Loucy (cell line): ENCODE measurements around the gene C7.

Experiments used
- H2AFZ ChIP-seq: fragments of 200-600 bp; sonication (generic); 2 replicates; pipeline ENCODE4 v1.6.0; 2016; ENCODE audit warnings: antibody characterized with exemption, mild to moderate bottlenecking, low read length, moderate library complexity
- H3F3A ChIP-seq: fragments of 200-600 bp; 2 replicates; pipeline ENCODE4 v1.6.0; 2016; ENCODE audit warnings: antibody characterized with exemption, low read depth, mild to moderate bottlenecking
- H3K27me3 ChIP-seq: fragments of 200-600 bp; sonication (generic); 2 replicates; pipeline ENCODE4 v1.6.1; 2014; ENCODE audit warnings: low read length, mild to moderate bottlenecking; ENCODE audit not compliant: insufficient read depth, poor library complexity, severe bottlenecking
- H3K36me3 ChIP-seq: fragments of 200-600 bp; sonication (generic); 2 replicates; pipeline ENCODE4 v1.6.1; 2016; ENCODE audit warnings: low read length; ENCODE audit not compliant: insufficient read depth
- H3K4me1 ChIP-seq: fragments of 200-600 bp; sonication (generic); 2 replicates; pipeline ENCODE4 v1.5.1; 2014; ENCODE audit warnings: low read length, mild to moderate bottlenecking; ENCODE audit not compliant: insufficient read depth, poor library complexity, severe bottlenecking
- H3K4me2 ChIP-seq: fragments of 200-600 bp; sonication (generic); 2 replicates; pipeline ENCODE4 v1.6.0; 2014; ENCODE audit warnings: antibody characterized with exemption, low read length, low read depth, mild to moderate bottlenecking; ENCODE audit not compliant: poor library complexity, severe bottlenecking
- H3K4me3 ChIP-seq: fragments of 200-600 bp; sonication (generic); 2 replicates; pipeline ENCODE4 v1.5.1; 2014; ENCODE audit warnings: low read length, mild to moderate bottlenecking, mixed read lengths; ENCODE audit not compliant: poor library complexity, severe bottlenecking
- H3K79me2 ChIP-seq: fragments of 200-600 bp; sonication (generic); 2 replicates; pipeline ENCODE4 v1.6.1; 2014; ENCODE audit warnings: low read length; ENCODE audit not compliant: insufficient read depth
- H3K9ac ChIP-seq: fragments of 200-600 bp; sonication (generic); 2 replicates; pipeline ENCODE4 v1.6.0; 2014; ENCODE audit warnings: mild to moderate bottlenecking, low read depth, low read length, moderate library complexity; ENCODE audit not compliant: poor library complexity, severe bottlenecking
- H3K9me2 ChIP-seq: fragments of 200-600 bp; sonication (generic); replicated peaks from 2 replicates; pipeline ENCODE4 v1.6.1; 2016; ENCODE audit warnings: low read depth, low read length, mixed read lengths
- H3K9me3 ChIP-seq: fragments of 200-600 bp; sonication (generic); 2 replicates; pipeline ENCODE4 v1.6.1; 2014; ENCODE audit warnings: mild to moderate bottlenecking, antibody characterized with exemption, low read length, low read depth; ENCODE audit not compliant: insufficient read depth
- H4K20me1 ChIP-seq: fragments of 200-600 bp; sonication (generic); 2 replicates; pipeline ENCODE4 v1.6.0; 2014; ENCODE audit warnings: antibody characterized with exemption, low read length, mild to moderate bottlenecking; ENCODE audit not compliant: insufficient read depth, poor library complexity, severe bottlenecking
- CTCF ChIP-seq: fragments of 200-600 bp; sonication (generic); conservative IDR thresholded peaks from 2 replicates; pipeline ENCODE4 v1.5.1; 2014; ENCODE audit warnings: mild to moderate bottlenecking, antibody characterized with exemption, low read length
- EZH2phosphoT487 ChIP-seq: fragments of 200-600 bp; IDR thresholded peaks from 2 replicates; pipeline ENCODE4 v1.6.1; 2018; ENCODE audit warnings: antibody characterized with exemption, mild to moderate bottlenecking, moderate library complexity, borderline replicate concordance

C7 gene

GRCh38 chr5:40904994-40905306 lies 4.3 kb upstream of the C7 start:
- TF ChIP-seq CTCF = no peak; the same call in 1 of the 2 replicates
- TF ChIP-seq EZH2phosphoT487 = no peak

GRCh38 chr5:40906351-40906751 lies 2.9 kb upstream of the C7 start:
- Histone ChIP-seq H3K36me3 (no peaks in the 10 kb centered on the region), H4K20me1 (no peaks in the 10 kb centered on the region), H3K4me1 (no peaks in the 10 kb centered on the region), H2AFZ (no peak overlapping the region), H3K9ac (no peak overlapping the region), H3K79me2 (no peaks in the 10 kb centered on the region), H3K27me3 (no peaks in the 10 kb centered on the region), H3K9me2 (no peaks in the 10 kb centered on the region), H3K4me3 (no peak overlapping the region), H3K9me3 (no peaks in the 10 kb centered on the region), H3K4me2 (no peak overlapping the region), H3F3A (no peaks in the 10 kb centered on the region)
- TF ChIP-seq EZH2phosphoT487 (no peak), CTCF (no peak)

More at GRCh38 chr5:40904994-40905306, 4.3 kb upstream of the C7 start:
- Histone ChIP-seq H3K9me3 (no peaks in the 10 kb centered on the region), H2AFZ (no peak overlapping the region), H3K4me2 (no peak overlapping the region), H3K79me2 (no peaks in the 10 kb centered on the region), H4K20me1 (no peaks in the 10 kb centered on the region), H3K4me1 (no peaks in the 10 kb centered on the region), H3K36me3 (no peaks in the 10 kb centered on the region), H3F3A (no peaks in the 10 kb centered on the region), H3K27me3 (no peaks in the 10 kb centered on the region), H3K9me2 (no peaks in the 10 kb centered on the region), H3K9ac (no peak overlapping the region), H3K4me3 (no peak overlapping the region)

- H3K27me3 ChIP-seq = no peaks in the 10 kb centered on the region
- no peaks in the 10 kb centered on the region for H3K9me3 ChIP-seq
- H3K79me2 ChIP-seq = no peaks in the 10 kb centered on the region
- no peaks in the 10 kb centered on the region for H3K36me3 ChIP-seq
- H3K4me1 ChIP-seq = no peaks in the 10 kb centered on the region
- no peaks in the 10 kb centered on the region for H3F3A ChIP-seq
- H3K9ac ChIP-seq = no peak overlapping the region
- no peak overlapping the region for H2AFZ ChIP-seq
- no peak overlapping the region for H3K4me3 ChIP-seq
- no peaks in the 10 kb centered on the region for H4K20me1 ChIP-seq
- H3K4me2 ChIP-seq = no peak overlapping the region
- H3K9me2 ChIP-seq = no peaks in the 10 kb centered on the region
- TF ChIP-seq EZH2phosphoT487 (no peak), CTCF (no peak)
These were observed 426 bp downstream of the C7 start for GRCh38 chr5:40909723-40910122.
